GM12878 (cell line): ENCODE data around the gene TPPP3. TPM values are rescaled to one million over a fixed set of nuclear protein-coding genes. Genes with fewer than 3 reads are reported as not detected.
A peak's percentile ranks its signal among the peaks of the same experiment; 100 is the strongest.

ENCODE experiments used
- ATAC-seq: fragments of 200-7000 bp; cut with Tn5 transposase; 3 replicates; pipeline ENCODE4 v1.9.1; 2020; ENCODE audit warnings: mild to moderate bottlenecking, moderate library complexity
- BruUV-seq: library from RNA; stranded (reverse); fragments of 400-500 nt; replicated peaks from 2 replicates; lab custom pipeline; 2021; lab: Mats Ljungman, UMichigan
- CTCF ChIA-PET: fragments of 300-600 bp; sonication (Branson Sonifier 250); formaldehyde crosslinking; extraction: SDS; loops from one replicate; lab custom pipeline; 2021; ENCODE audit warnings: inconsistent platforms; lab: Yijun Ruan, JAX
- POLR2A ChIA-PET: fragments of 350-600 bp; formaldehyde crosslinking; extraction: SDS; loops from one replicate; lab custom pipeline; 2021; ENCODE audit warnings: inconsistent platforms; lab: Charles Lee
- RAD21 ChIA-PET: fragments of 300-600 bp; sonication (Branson Sonifier 250); formaldehyde crosslinking; loops from one replicate; lab custom pipeline; 2023; ENCODE audit warnings: antibody characterized with exemption; ENCODE audit not compliant: unreplicated experiment; lab: Charles Lee
- SMC1A ChIA-PET: fragments of 300-600 bp; sonication (Branson Sonifier 250); formaldehyde crosslinking; loops from one replicate; lab custom pipeline; 2023; ENCODE audit not compliant: unreplicated experiment, uncharacterized antibody; lab: Charles Lee
- DNase-seq: peaks from one replicate; pipeline ENCODE4 v3.0.0-alpha.2; 2011; ENCODE audit warnings: low read depth, low spot score
- FAIRE-seq: peaks from 3 replicates; lab custom pipeline; 2011; peaks lifted over from hg19 to GRCh38; lab: Jason Lieb, UNC
- H2AFZ ChIP-seq: 2 replicates; pipeline ENCODE4 v1.6.0; 2011; ENCODE audit warnings: low read depth, low read length, control low read depth; ENCODE audit not compliant: control insufficient read depth
- H3K27ac ChIP-seq: 2 replicates; pipeline ENCODE4 v1.5.1; 2011; ENCODE audit warnings: control low read depth; ENCODE audit not compliant: control insufficient read depth, insufficient read depth
- H3K27me3 ChIP-seq, 2 experiments: replicated peaks in 1 of 2; 2 replicates each; pipeline versions ENCODE4 v1.6.0 to v1.6.1; 2011; ENCODE audit warnings: low read length in 1 of 2; ENCODE audit not compliant: control insufficient read depth in 2 of 2, insufficient read depth in 2 of 2
- H3K36me3 ChIP-seq, 2 experiments: 2 replicates each; pipeline ENCODE4 v1.5.1; 2011; ENCODE audit warnings: low read length in 1 of 2; ENCODE audit not compliant: control insufficient read depth in 2 of 2, insufficient read depth in 2 of 2
- H3K4me1 ChIP-seq: 2 replicates; pipeline ENCODE4 v1.6.1; 2011; ENCODE audit warnings: mild to moderate bottlenecking, low read length, moderate library complexity, mixed read lengths; ENCODE audit not compliant: control insufficient read depth, insufficient read depth
- H3K4me2 ChIP-seq: 2 replicates; pipeline ENCODE4 v1.6.0; 2011; ENCODE audit warnings: control low read depth; ENCODE audit not compliant: control insufficient read depth, insufficient read depth
- H3K4me3 ChIP-seq: fragments of 200-600 bp; sonication (generic); 2 replicates; pipeline ENCODE4 v1.5.1; 2016
- H3K79me2 ChIP-seq: 2 replicates; pipeline ENCODE4 v1.6.0; 2011; ENCODE audit warnings: low read length; ENCODE audit not compliant: control insufficient read depth, insufficient read depth
- H3K9ac ChIP-seq: 2 replicates; pipeline ENCODE4 v1.8.0; 2011; ENCODE audit warnings: low read length, control low read depth, mixed read lengths; ENCODE audit not compliant: control insufficient read depth, insufficient read depth
- H3K9me3 ChIP-seq: replicated peaks from 3 replicates; pipeline ENCODE4 v1.5.1; 2011; ENCODE audit warnings: mild to moderate bottlenecking, low read length; ENCODE audit not compliant: control insufficient read depth, insufficient read depth
- H4K20me1 ChIP-seq: 2 replicates; pipeline ENCODE4 v1.6.0; 2011; ENCODE audit not compliant: control insufficient read depth, insufficient read depth
- CEBPZ ChIP-seq: fragments of 150-350 bp; IDR thresholded peaks from 2 replicates; pipeline ENCODE4 v1.6.1; 2016; ENCODE audit warnings: low read depth, low read length
- DPF2 ChIP-seq: fragments of 450-650 bp; IDR thresholded peaks from 2 replicates; pipeline ENCODE4 v1.6.1; 2017; ENCODE audit warnings: mild to moderate bottlenecking
- ELK1 ChIP-seq: IDR thresholded peaks from 2 replicates; pipeline ENCODE4 v1.6.1; 2012; ENCODE audit warnings: low read depth, low read length, improper control_type of control experiment
- GABPA ChIP-seq: IDR thresholded peaks from 2 replicates; pipeline ENCODE4 v1.6.1; 2014; ENCODE audit warnings: antibody characterized with exemption, low read depth, mild to moderate bottlenecking, inconsistent platforms
- IKZF1 ChIP-seq: fragments of 450-650 bp; conservative IDR thresholded peaks from 2 replicates; pipeline ENCODE4 v1.6.1; 2017; ENCODE audit warnings: antibody characterized with exemption, mild to moderate bottlenecking
- JUNB ChIP-seq: IDR thresholded peaks from 2 replicates; pipeline ENCODE4 v1.6.1; 2016; ENCODE audit warnings: antibody characterized with exemption, mild to moderate bottlenecking
- NFXL1 ChIP-seq: fragments of 450-650 bp; IDR thresholded peaks from 2 replicates; pipeline ENCODE4 v1.6.1; 2017; ENCODE audit warnings: antibody characterized with exemption, mild to moderate bottlenecking, borderline replicate concordance
- NR2F1 ChIP-seq: fragments of 450-650 bp; conservative IDR thresholded peaks from 2 replicates; pipeline ENCODE4 v1.6.1; 2017; ENCODE audit warnings: mild to moderate bottlenecking
- PAX5 ChIP-seq: IDR thresholded peaks from 2 replicates; pipeline ENCODE4 v1.6.1; 2011; ENCODE audit warnings: low read depth, low read length, borderline replicate concordance
- PKNOX1 ChIP-seq: fragments of 450-650 bp; IDR thresholded peaks from 2 replicates; pipeline ENCODE4 v1.6.1; 2016; ENCODE audit warnings: mild to moderate bottlenecking
- SMAD1 ChIP-seq: fragments of 450-650 bp; IDR thresholded peaks from 2 replicates; pipeline ENCODE4 v1.6.1; 2018; ENCODE audit warnings: mild to moderate bottlenecking, low read depth; ENCODE audit not compliant: partially characterized antibody
- STAT1 ChIP-seq: fragments of 450-650 bp; conservative IDR thresholded peaks from 2 replicates; pipeline ENCODE4 v1.6.1; 2014; ENCODE audit warnings: antibody characterized with exemption, mild to moderate bottlenecking
- WGBS: methylation state at CpG from one replicate; pipeline ENCODE4 v1.1.6; 2016; ENCODE audit warnings: low lambda C conversion rate; ENCODE audit not compliant: insufficient replicate concordance, insufficient coverage; ENCODE audit errors: missing lambda C conversion rate; 5-methylcytosine and 5-hydroxymethylcytosine counted together
- in situ Hi-C: fragments of 300-500 bp; cut with MboI; formaldehyde crosslinking; loops from 9 replicates; pipeline ENCODE4 v1.14.3; 2018; ENCODE audit warnings: mixed read lengths
- intact Hi-C: fragments of 100-400 bp; cut with micrococcal nuclease; formaldehyde crosslinking; loops from one replicate; pipeline ENCODE4 v1.14.2; 2022; ENCODE audit not compliant: unreplicated experiment
- polyA plus RNA-seq, 11 experiments: library from polyadenylated mRNA; depleted of rRNA in 4 of 11; unstranded in 6 of 11; stranded (reverse) in 5 of 11; fragments of >200 nt; fragmentation: Nextera tagmentation in 4 of 11; fragmentation: Illumina TruSeq in 1 of 11; extraction: Ambion mirVana in 4 of 11; extraction: Trizol in 1 of 11; gene quantifications; 1 replicate in 1 of 11; 2 replicates in 10 of 11; pipeline versions ENCODE4 v1.2.1 to v1.2.3, GENCODE V29; 2011 to 2016; ENCODE audit warnings: inconsistent platforms in 2 of 11, missing spikeins in 2 of 11, low read depth in 1 of 11
- total RNA-seq, 4 experiments: library from RNA; depleted of rRNA in 3 of 4; stranded (reverse); fragments of >200 nt in 3 of 4; fragmentation: Illumina TruSeq in 1 of 4; extraction: Trizol in 1 of 4; gene quantifications; 2 replicates each; pipeline versions ENCODE4 v1.2.1 to v1.2.3, GENCODE V29; 2013 to 2021

TPPP3 gene
- total and polyA plus RNA-seq, 10 of the 15 experiments (the other 5 are each of a cell fraction or from before 2014, with no cell fraction given) = 0.14 TPM; not detected in 9

DNA sequence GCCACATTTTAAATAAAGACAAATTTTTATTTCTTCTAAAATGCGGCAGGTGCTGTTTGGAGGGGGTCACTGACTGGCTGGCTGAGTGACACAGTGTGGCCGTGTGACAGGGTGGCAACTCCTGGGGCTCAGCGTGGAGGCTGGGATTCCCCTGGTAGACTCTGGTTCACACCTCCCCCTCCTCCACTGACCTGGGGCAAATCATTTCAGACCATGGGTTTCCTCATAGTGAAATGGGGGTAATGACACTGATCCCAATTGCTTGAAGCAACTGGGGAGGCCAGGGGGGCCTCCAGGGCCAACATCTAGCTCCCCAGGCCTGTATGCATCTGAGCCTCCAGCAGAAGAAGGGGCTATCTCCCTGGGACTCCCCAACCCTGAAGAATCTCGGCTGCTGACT is 44.2 kb upstream of the TPPP3 start:
- no TSS peak for BruUV-seq
- no peak overlapping the region for H3K27ac ChIP-seq
- DNase-seq (no peak), ATAC-seq (peak; percentile 82), FAIRE-seq (no peak)
- H4K20me1 ChIP-seq = no peaks in the 10 kb centered on the region
- no peak overlapping the region for H2AFZ ChIP-seq
- H3K4me1 ChIP-seq = peaks cover 21% of the 10 kb centered on the region
- TF ChIP-seq PKNOX1 (peak; percentile 74), IKZF1 (peak; percentile 17; the same call in 1 of the 2 replicates), DPF2 (peak; percentile 53; the same call in 1 of the 2 replicates), CEBPZ (no peak), JUNB (no peak), PAX5 (0 out of 2 replicates have a peak, but pooled peaks have one; percentile 6), SMAD1 (no peak), GABPA (no peak), STAT1 (no peak), NR2F1 (peak; percentile 60; the same call in 1 of the 2 replicates), NFXL1 (no peak), ELK1 (no peak)
- no peaks in the 10 kb centered on the region for H3K27me3 ChIP-seq
- H3K79me2 ChIP-seq = no peaks in the 10 kb centered on the region
- H3K4me2 ChIP-seq = no peak overlapping the region
- POLR2A ChIA-PET = no interaction called here
- no peak overlapping the region for H3K9ac ChIP-seq
- CTCF ChIA-PET = interaction anchor here (1.0 to 2.1 kb wide), 2 partner anchors 9 kb away, joined by 3 to 6 read pairs; no protein-coding TSS in a partner anchor
- no peak overlapping the region for H3K4me3 ChIP-seq
- RAD21 ChIA-PET = interaction anchor here (1.4 kb wide), 1 partner anchor 9 kb away, joined by 4 read pairs; no protein-coding TSS in a partner anchor
- WGBS = 12% methylated on average over 4 of the region's 4 CpGs
- intact Hi-C loops = no loop called here
- SMC1A ChIA-PET = no interaction called here
- no peaks in the 10 kb centered on the region for H3K9me3 ChIP-seq
- H3K36me3 ChIP-seq = peaks cover 0 to 13% of the 10 kb centered on the region in 2 experiments; a peak in 3 of 4 replicates
- in situ Hi-C loops = no loop called here
